ENCODE results near the gene ZNF837. TPM values are rescaled to one million over a fixed set of nuclear protein-coding genes. Genes with fewer than 3 reads are reported as not detected.

ZNF837 gene
- total RNA-seq, 4 donors from 2014 or later: 1.5 to 3.7 (median 2.1) TPM

- H3K27me3 ChIP-seq: no peaks in the 10 kb centered on the region
- H3K4me3 ChIP-seq: peak overlapping the region; percentile 75 to 87 (median 80)
- intact Hi-C loops (cut with DNase I): no loop called here
- peak overlapping the region; percentile 95 to 99 (median 98) for H3K27ac ChIP-seq (replicated peaks in 1 of 4)
- TF ChIP-seq POLR2A (IDR thresholded peaks at IDR 0.05; ENCODE audit: low read depth): no peak
- TF ChIP-seq EP300 (IDR thresholded peaks at IDR 0.05): no peak
- no peak for TF ChIP-seq POLR2AphosphoS5 (IDR thresholded peaks at IDR 0.05)
- TF ChIP-seq CTCF (IDR thresholded peaks at IDR 0.05): no peak
- DNase-seq (ENCODE audit: extremely low spot score): no peak
- peaks cover 27 to 47% (median 35%) of the 10 kb centered on the region in 4 donors for H3K36me3 ChIP-seq
- no peaks in the 10 kb centered on the region for H3K9me3 ChIP-seq
- peaks cover 31 to 54% (median 47%) of the 10 kb centered on the region in 4 donors for H3K4me1 ChIP-seq
- whole genome bisulfite sequencing: 9% methylated on average over 38 of the region's 39 CpGs
Measured at GRCh38 chr19:58387338-58388174, 6.7 kb upstream of the ZNF837 start.

GRCh38 chr19:58386576-58387337 is 5.9 kb upstream of the ZNF837 start, which contains the start of gene RPS5:
Gene RPS5 (plus strand): TSS chr19:58387269. CDS start chr19:58388138, 869 bp downstream.
- WGBS: 0% methylated on average over 10 of the region's 64 CpGs
- peaks cover 22 to 39% (median 31%) of the 10 kb centered on the region in 4 donors for H3K36me3 ChIP-seq
- TF ChIP-seq EP300 (IDR thresholded peaks at IDR 0.05) (no peak), CTCF (IDR thresholded peaks at IDR 0.05) (no peak), POLR2AphosphoS5 (IDR thresholded peaks at IDR 0.05) (peak; percentile 92 to 94), POLR2A (IDR thresholded peaks at IDR 0.05; ENCODE audit: low read depth) (peak; percentile 70)
- H3K4me1 ChIP-seq: peaks cover 35 to 62% (median 53%) of the 10 kb centered on the region in 4 donors
- peak; percentile 99 for DNase-seq (ENCODE audit: extremely low spot score)
- H3K27me3 ChIP-seq: no peaks in the 10 kb centered on the region
- peak within 1 kb of the TSS; percentile 75 to 87 (median 80) for H3K4me3 ChIP-seq
- no peaks in the 10 kb centered on the region for H3K9me3 ChIP-seq
- H3K27ac ChIP-seq (replicated peaks in 1 of 4): peak within 1 kb of the TSS; percentile 95 to 99 (median 98)
- intact Hi-C loops (cut with DNase I): no loop called here

- Histone ChIP-seq H3K36me3 (peaks cover 16 to 31% (median 24%) of the 10 kb centered on the region in 4 donors), H3K4me1 (peaks cover 39 to 67% (median 57%) of the 10 kb centered on the region in 4 donors), H3K9me3 (no peaks in the 10 kb centered on the region), H3K4me3 (peak overlapping the region; percentile 75 to 87 (median 80)), H3K27ac (replicated peaks in 1 of 4) (peak overlapping the region; percentile 95 to 99 (median 98)), H3K27me3 (no peaks in the 10 kb centered on the region)
- intact Hi-C loops (cut with DNase I): no loop called here
- TF ChIP-seq EP300 (IDR thresholded peaks at IDR 0.05) (no peak), POLR2A (IDR thresholded peaks at IDR 0.05; ENCODE audit: low read depth) (no peak), POLR2AphosphoS5 (IDR thresholded peaks at IDR 0.05) (no peak), CTCF (IDR thresholded peaks at IDR 0.05) (no peak)
- 21% methylated on average over 15 of the region's 36 CpGs for WGBS
- DNase-seq (ENCODE audit: extremely low spot score): no peak
Measured at GRCh38 chr19:58385891-58386575, 5.2 kb upstream of the ZNF837 start.

- intact Hi-C loops (cut with DNase I): no loop called here
- Histone ChIP-seq H3K36me3 (peaks cover 10 to 25% (median 18%) of the 10 kb centered on the region in 4 donors), H3K4me3 (peak overlapping the region; percentile 75 to 87 (median 80)), H3K9me3 (no peaks in the 10 kb centered on the region), H3K27ac (replicated peaks in 1 of 4) (peak overlapping the region; percentile 95 to 99 (median 98)), H3K4me1 (peaks cover 36 to 66% (median 53%) of the 10 kb centered on the region in 4 donors), H3K27me3 (peaks cover 0 to 5% (median 0%) of the 10 kb centered on the region in 4 donors)
- TF ChIP-seq POLR2A (IDR thresholded peaks at IDR 0.05; ENCODE audit: low read depth): no peak
- TF ChIP-seq CTCF (IDR thresholded peaks at IDR 0.05): no peak
- no peak for TF ChIP-seq EP300 (IDR thresholded peaks at IDR 0.05)
- TF ChIP-seq POLR2AphosphoS5 (IDR thresholded peaks at IDR 0.05): no peak
- no peak for DNase-seq (ENCODE audit: extremely low spot score)
- WGBS: 90% methylated on average over 7 of the region's 9 CpGs
Measured at GRCh38 chr19:58385313-58385890, 4.6 kb upstream of the ZNF837 start.

All from esophagus muscularis mucosa (tissue), 4 donors.